Fibroblast of lung (primary cell): ENCODE data around the gene DKK3.

Experiments
- CTCF ChIP-seq, 2 donors: IDR thresholded peaks in 1 of 2; conservative IDR thresholded peaks in 1 of 2; 1 replicate in 1 of 2; 2 replicates in 1 of 2; pipeline ENCODE4 v1.5.1; 2011 to 2012; ENCODE audit warnings: low read length in 2 of 2, control low read depth in 1 of 2, inconsistent platforms in 1 of 2, low read depth in 1 of 2, mild to moderate bottlenecking in 1 of 2
- EZH2 ChIP-seq: IDR thresholded peaks from 2 replicates; pipeline ENCODE4 v1.5.1; 2012; ENCODE audit warnings: low read length, control low read depth, mild to moderate bottlenecking; ENCODE audit errors: missing control alignments

- TF ChIP-seq EZH2 (no peak), CTCF (conservative IDR thresholded peaks at IDR 0.05 in 1 of 2, IDR thresholded peaks at IDR 0.05 in 1 of 2; ENCODE audit: low read depth in 1 of 2, low read length in 2 of 2) (no peak)
Observed at GRCh38 chr11:12042215-12042676, 33.8 kb upstream of the DKK3 start.
